NCI-H226 (cell line): Measurements from ENCODE around the gene MRPL17.

Experiments
- DNase-seq: peaks from one replicate; pipeline ENCODE4 v3.0.0-alpha.2; 2015

MRPL17 gene

DNA sequence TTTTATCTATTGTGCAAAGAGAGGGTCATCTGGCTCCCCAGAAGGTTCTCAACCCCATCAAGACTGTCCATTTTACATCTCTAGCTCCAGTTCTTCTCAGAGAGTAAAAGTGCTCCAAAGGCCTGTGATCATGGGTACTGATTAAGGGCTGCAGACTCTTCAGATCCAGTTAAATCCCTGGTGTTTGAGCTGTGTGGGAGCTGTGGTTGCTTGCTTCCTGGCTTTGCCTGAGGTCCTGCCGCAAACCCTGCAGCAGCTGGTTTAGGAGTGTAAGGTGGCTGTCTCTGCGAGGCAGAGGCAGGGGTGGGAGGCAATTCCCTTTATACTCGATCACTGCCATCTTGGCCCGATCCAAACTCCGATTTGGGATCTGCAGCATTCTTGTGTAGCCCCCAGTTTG is 1.2 kb downstream of the MRPL17 start:
- DNase-seq: no peak

- DNase-seq: no peak
Measured at GRCh38 chr11:6681505-6681904, 1.6 kb downstream of the MRPL17 start.

DNA sequence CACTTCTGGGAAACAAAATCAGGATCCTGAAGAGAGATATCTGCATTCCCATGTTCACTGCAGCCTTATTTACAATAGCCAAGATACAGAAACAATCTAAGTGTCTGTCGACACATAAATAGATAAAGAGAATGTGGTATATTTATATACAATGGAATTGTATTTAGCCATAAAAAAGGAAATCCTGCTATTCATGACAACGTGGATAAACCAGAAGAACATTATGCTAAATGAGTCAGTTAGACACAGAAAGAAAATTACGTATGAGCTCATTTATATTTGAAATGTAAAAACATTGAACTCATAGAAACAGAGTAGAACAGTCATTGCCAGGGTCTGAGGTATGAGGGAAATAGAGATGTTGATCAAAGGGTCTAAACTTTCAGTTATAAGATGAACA is 6.1 kb downstream of the MRPL17 start:
- no peak for DNase-seq

DNA sequence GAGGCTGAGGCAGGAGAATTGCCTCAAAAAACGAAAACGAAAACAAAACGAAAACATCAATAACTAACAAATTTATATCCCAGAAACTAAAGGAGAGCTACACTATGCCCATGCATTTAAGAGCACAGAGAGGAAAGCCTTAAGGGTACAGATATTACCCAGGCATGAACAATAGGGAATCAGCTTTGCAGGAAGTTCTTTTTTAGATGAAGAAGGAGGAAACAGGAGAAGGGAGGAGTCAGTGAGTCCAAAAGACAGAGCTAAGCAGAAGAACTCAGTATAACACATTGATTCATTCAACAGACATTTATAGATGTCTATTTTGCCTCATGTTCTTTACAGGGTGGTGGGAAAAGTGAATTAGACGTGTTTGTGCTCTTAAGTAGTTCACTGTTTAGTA is 8.3 kb downstream of the MRPL17 start:
- DNase-seq: no peak

GRCh38 chr11:6674219-6674597 is 8.9 kb downstream of the MRPL17 start:
- no peak for DNase-seq

- no peak for DNase-seq
Measured at GRCh38 chr11:6673523-6674218, 9.5 kb downstream of the MRPL17 start.

DNA sequence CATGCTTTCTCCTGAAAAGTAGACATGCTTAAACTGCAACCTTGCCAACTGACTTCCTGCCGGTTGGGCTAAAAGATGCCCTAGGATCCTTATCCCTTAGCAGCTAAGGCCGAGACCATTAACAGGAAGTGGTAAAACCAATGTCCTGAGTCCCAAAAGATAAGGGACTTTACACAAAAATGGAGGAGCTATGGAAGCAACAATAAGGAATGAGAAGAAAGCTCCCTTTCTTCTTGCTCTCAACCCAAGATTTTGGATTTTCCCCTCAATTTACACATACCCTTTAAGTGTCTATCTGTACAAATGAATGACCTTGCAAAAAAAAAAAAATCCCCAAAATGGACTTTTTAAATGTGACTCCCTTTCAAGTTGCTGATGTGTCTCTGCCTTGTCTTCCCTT is 11.1 kb downstream of the MRPL17 start:
- DNase-seq: no peak

DNA sequence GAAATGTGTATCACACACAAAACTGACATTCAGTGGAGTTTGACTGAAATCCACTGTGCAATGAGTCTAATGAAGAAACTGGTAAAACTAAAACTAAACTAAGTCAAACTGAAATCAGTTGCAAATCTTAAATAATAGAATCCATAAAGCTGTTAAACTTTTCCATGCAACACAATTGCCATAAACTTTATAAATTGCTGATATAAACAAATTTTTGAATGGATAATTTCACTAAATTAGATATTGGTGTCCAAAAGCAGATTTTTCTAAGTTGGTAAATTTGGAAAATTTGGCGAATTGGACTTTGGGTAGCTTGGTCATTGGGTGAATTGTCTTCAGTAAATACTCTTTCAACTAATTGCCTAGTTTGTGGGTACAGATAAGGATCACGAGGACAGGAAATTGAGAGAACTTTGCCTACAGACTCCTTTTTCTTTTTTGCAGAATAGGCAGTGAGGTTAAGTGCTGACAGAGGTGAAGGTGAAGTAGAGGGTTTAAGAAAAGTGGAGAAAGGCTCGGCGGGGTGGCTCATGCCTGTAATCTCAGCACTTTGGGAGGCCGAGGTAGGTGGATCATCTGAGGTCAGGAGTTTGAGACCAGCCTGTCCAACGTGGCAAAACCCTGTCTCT is 12.8 kb downstream of the MRPL17 start:
- DNase-seq: no peak

GRCh38 chr11:6667733-6668374 is 15.3 kb downstream of the MRPL17 start:
- no peak for DNase-seq

DNA sequence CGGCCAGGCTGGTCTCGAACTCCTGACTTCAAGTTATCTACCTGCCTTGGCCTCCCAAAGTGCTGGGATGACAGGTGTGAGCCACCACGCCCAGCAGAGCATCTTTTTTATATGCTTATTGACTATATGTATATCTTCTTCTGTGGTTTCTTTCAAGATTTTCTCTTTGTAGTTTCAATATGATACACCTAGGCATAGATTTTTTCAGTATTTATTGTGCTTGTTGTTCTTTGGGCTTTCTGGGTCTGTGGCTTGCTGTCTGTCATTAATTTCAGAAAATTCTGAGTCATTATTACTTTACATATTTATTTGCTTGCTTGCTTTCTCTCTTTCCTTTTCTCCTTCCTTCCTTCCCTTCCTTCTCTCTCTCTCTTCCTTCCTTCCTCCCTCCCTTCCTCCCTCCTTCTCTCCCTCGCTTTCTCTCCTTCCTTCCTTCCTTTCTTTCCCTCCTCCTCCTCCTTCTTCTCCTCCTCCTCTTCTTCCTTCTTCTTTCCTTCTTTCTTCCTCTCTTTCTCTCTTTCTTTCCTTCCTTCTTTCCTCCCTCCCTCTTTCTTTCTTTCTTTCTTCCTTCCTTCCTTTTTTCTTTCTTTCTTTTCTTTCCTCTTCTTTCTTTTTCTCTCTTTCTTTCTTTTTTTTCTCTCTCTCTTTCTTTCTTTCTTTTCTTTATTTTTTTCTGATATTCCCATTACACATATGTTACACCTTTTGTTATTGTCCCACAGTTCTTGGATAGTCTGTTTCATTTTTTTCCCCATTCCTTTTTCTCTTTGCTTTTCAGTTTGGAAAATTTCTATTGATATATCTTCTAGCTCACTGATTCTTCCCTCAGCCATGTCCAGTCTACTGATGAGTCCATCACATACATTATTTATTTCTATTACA is 16.6 kb downstream of the MRPL17 start:
- no peak for DNase-seq

GRCh38 chr11:6664551-6664950 is 18.6 kb downstream of the MRPL17 start:
- no peak for DNase-seq

GRCh38 chr11:6663794-6664469 is 19.2 kb downstream of the MRPL17 start:
- no peak for DNase-seq

GRCh38 chr11:6660712-6661111 is 22.4 kb downstream of the MRPL17 start:
- no peak for DNase-seq

DNA sequence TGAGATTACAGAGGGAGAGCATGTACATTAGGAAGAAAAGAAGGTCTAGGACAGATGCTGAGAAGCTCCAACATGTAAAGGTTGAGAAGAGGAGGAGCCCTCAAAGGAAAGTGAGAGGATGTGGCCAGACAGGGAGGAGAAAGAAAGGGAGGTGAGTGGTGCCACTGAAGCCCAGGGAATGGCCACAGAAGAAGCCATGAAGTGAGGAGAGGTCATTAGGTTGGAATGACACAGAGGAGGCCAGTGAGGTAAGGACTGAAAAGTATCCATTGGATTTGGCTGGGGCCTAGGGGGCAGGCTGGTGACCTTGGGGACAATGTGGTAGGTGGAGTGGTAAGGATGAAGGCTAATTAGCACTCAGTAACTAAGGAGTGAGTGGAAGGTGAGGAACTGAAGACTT is 24.5 kb downstream of the MRPL17 start:
- DNase-seq: no peak

GRCh38 chr11:6657346-6657745 is 25.8 kb downstream of the MRPL17 start:
- no peak for DNase-seq

DNA sequence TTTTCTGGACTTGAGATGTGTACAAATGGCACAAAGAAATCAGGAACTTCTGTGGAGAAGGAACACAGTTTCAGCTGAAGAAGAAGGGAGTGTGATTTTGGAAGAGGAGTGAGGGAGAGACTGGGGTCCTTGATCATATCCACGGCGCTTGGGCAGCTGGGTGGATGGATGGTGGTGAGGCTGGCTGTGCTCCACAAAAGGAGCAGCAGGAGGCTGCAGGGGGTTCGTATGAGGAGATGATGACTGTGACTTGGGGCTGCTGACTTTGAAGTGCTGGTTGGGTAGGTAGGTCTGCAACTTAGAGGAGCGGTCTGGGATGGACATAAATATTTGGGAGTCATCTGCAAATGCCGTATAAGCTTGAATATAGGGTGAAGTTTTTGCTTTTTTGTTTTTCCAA is 26.2 kb downstream of the MRPL17 start:
- DNase-seq: no peak

DNA sequence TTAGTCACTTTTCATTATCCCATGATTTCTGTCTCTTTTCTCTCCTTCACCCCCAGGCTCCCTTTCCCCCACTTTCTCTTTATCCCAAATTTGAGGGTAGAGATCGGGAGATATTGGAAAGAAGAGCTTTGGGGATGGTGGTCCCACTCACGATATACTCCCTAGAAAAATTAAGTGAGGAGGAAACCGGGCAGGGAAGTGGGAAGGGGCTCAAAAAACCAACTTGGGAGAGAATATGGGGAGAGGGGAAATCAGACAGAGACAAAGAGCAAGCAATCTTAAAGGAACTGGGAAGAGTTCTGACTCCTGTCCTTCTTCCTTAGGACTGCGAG is 26.6 kb downstream of the MRPL17 start:
- DNase-seq: no peak

DNA sequence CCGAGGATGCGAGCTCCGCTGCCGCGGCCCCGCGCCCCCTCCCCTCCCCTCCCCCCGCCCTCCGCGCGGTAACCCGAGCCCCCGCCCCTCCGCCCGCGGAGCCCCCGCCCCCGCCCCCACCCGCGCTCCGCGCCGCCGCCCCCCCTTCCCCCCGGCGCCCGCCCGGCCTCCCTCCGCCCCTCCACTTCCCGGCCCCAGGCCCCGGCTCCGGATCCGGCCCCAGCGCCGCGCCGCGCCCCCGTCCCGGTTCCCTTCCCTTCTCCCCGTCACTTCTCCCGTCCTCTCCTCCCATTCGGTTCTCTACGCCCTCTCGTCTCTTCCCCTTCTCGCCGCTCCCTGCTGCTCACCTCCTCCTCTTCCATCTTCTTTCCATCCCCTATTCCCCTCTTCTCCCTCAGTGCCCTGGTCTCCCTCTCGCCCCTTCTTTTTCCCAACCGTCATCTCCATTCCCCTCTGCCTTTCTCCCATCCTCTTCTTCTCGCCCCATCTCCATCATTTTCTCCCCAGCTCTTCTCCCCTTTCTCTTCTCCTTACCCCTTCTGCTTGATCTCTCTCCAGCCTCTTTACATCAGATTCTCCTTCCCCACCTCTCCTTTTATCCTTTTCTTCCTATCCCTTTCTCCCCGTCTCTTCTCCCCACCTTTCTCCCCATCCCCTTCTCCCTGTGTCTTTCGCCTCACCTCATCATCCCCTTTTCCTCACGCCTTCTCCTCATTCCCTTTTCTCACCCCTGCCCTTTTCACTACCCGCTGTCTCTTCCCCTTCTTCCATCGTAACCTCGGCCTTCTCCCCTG is 27.2 kb downstream of the MRPL17 start, which contains the start of gene DCHS1:
TSS of gene DCHS1 (minus strand) at position 20 of the 794 bp plus-strand sequence. CDS start 14,196 bp downstream, outside the sequence.
- no peak for DNase-seq

- no peak for DNase-seq
Measured at GRCh38 chr11:6655020-6655789, 27.9 kb downstream of the MRPL17 start.

DNA sequence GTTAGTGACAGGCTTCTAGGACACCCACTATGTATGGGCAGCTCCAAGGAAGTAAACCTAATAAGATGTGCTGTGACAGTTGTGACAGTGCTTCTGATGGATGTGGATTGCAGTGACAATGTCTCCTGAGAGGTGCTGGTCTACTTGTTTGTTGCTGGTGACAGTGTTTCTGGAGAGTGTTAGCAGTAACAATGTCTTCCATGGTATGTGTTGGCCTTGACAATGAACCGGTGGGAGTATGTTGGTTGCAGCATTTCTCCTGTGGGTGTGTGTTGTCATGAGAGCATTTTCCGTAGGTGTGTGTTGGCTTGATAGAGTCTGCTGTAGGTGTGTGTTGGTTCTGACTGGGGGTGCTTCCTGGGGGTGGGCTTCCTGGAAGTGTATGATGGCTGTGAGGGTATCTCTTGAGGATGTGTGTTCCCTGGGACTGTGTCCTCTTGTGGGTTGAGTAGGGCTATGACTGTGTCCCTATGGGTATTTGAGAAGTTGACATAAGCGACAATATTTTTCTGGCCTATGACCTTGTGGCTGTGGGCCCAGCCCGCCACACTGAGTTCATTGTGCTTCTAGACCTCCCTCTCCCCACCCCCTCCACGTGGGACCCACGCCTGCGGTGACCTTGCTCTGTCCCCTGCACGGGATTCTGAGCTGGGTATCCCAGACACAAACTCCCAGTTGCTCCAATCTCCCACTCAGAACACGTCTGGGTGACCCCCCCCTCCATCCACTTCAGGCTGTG is 28.7 kb downstream of the MRPL17 start:
- DNase-seq: no peak
